Natural killer cell (primary cell): Measurements from ENCODE around the gene RUNX1. TPM values are rescaled to one million over a fixed set of nuclear protein-coding genes. Genes with fewer than 3 reads are reported as not detected.

Source experiments
- ATAC-seq, 3 donors: fragments of 150-1000 bp in 2 of 3; fragments of 200-7000 bp in 1 of 3; cut with Tn5 transposase; 1 replicate in 1 of 3; 2 replicates in 2 of 3; pipeline ENCODE4 v1.10.0; 2021; ENCODE audit warnings: mild to moderate bottlenecking in 2 of 3, moderate library complexity in 2 of 3
- DNase-seq, 2 donors: peaks; one replicate each; pipeline versions ENCODE4 v3.0.0 to v3.0.0-alpha.2; 2013 to 2021; ENCODE audit warnings: mixed read lengths in 1 of 2
- H3K27ac ChIP-seq: one replicate; pipeline ENCODE4 v1.5.1; 2013; ENCODE audit warnings: mild to moderate bottlenecking, low read length
- H3K27me3 ChIP-seq: one replicate; pipeline ENCODE4 v1.6.1; 2013; ENCODE audit warnings: low read length; ENCODE audit not compliant: control insufficient read depth, insufficient read depth
- H3K36me3 ChIP-seq: one replicate; pipeline ENCODE4 v1.6.1; 2013; ENCODE audit warnings: low read length; ENCODE audit not compliant: control insufficient read depth, insufficient read depth
- H3K4me1 ChIP-seq: one replicate; pipeline ENCODE4 v1.6.1; 2013; ENCODE audit warnings: low read length; ENCODE audit not compliant: control insufficient read depth, insufficient read depth
- H3K4me3 ChIP-seq: one replicate; pipeline ENCODE4 v1.5.1; 2013; ENCODE audit warnings: low read length
- H3K9me3 ChIP-seq: one replicate; pipeline ENCODE4 v1.6.1; 2013; ENCODE audit warnings: low read length; ENCODE audit not compliant: control insufficient read depth, insufficient read depth
- H3K27ac Mint-ChIP-seq, 2 donors: one replicate each; pipeline ENCODE4 v1.8.0; 2022; ENCODE audit warnings: mild to moderate bottlenecking in 2 of 2, mixed read lengths in 2 of 2, moderate library complexity in 1 of 2
- H3K27me3 Mint-ChIP-seq, 2 donors: one replicate each; pipeline ENCODE4 v1.8.0; 2022; ENCODE audit warnings: low read depth in 2 of 2, mixed read lengths in 2 of 2
- H3K36me3 Mint-ChIP-seq: one replicate; pipeline ENCODE4 v1.8.0; 2022; ENCODE audit warnings: mixed read lengths
- H3K4me1 Mint-ChIP-seq, 2 donors: one replicate each; pipeline ENCODE4 v1.8.0; 2022; ENCODE audit warnings: mixed read lengths in 2 of 2
- H3K4me3 Mint-ChIP-seq: one replicate; pipeline ENCODE4 v1.8.0; 2022; ENCODE audit warnings: mild to moderate bottlenecking, moderate library complexity, mixed read lengths
- H3K9me3 Mint-ChIP-seq, 2 donors: one replicate each; pipeline ENCODE4 v1.8.0; 2022; ENCODE audit warnings: mixed read lengths in 2 of 2
- WGBS: methylation state at CpG from one replicate; pipeline ENCODE4 v1.1.7; 2013; ENCODE audit warnings: missing lambda C conversion rate; ENCODE audit not compliant: insufficient coverage; 5-methylcytosine and 5-hydroxymethylcytosine counted together
- intact Hi-C: fragments of 100-400 bp; cut with micrococcal nuclease; formaldehyde crosslinking; loops from one replicate; pipeline ENCODE4 v1.14.2; 2022
- total RNA-seq, 4 donors: library from RNA; stranded (reverse); fragments of 120-200 nt in 1 of 4; gene quantifications; one replicate each; pipeline versions ENCODE4 v1.2.3 to v1.2.4, GENCODE V29; 2013 to 2022
- TF ChIP-seq, protein P1 (sequence below): fragments of 200-600 bp; IDR thresholded peaks from one replicate; pipeline ENCODE4 v1.8.0; 2022; ENCODE audit warnings: antibody characterized with exemption

RUNX1 gene
- total RNA-seq, 3 donors from 2014 or later (not counting 1 experiment from before 2014, with no cell fraction given) = 62.1 to 171 (median 98.2) TPM

GRCh38 chr21:35011681-35012080 lies 37.4 kb downstream of the RUNX1 start:
- H3K36me3 ChIP-seq = no peaks in the 10 kb centered on the region
- Mint-ChIP-seq H3K27me3 (no peaks in the 10 kb centered on the region), H3K27ac (peak overlapping the region in 1 of 2 donors; percentile 61), H3K36me3 (no peaks in the 10 kb centered on the region), H3K9me3 (no peaks in the 10 kb centered on the region), H3K4me1 (peaks cover 80 to 83% of the 10 kb centered on the region in 2 donors), H3K4me3 (no peak overlapping the region)
- DNase-seq (no peak), ATAC-seq (no peak)
- H3K9me3 ChIP-seq = no peaks in the 10 kb centered on the region
- 20% methylated on average over 2 of the region's 3 CpGs for WGBS
- peaks cover 36% of the 10 kb centered on the region for H3K4me1 ChIP-seq
- TF ChIP-seq, protein P1, sequence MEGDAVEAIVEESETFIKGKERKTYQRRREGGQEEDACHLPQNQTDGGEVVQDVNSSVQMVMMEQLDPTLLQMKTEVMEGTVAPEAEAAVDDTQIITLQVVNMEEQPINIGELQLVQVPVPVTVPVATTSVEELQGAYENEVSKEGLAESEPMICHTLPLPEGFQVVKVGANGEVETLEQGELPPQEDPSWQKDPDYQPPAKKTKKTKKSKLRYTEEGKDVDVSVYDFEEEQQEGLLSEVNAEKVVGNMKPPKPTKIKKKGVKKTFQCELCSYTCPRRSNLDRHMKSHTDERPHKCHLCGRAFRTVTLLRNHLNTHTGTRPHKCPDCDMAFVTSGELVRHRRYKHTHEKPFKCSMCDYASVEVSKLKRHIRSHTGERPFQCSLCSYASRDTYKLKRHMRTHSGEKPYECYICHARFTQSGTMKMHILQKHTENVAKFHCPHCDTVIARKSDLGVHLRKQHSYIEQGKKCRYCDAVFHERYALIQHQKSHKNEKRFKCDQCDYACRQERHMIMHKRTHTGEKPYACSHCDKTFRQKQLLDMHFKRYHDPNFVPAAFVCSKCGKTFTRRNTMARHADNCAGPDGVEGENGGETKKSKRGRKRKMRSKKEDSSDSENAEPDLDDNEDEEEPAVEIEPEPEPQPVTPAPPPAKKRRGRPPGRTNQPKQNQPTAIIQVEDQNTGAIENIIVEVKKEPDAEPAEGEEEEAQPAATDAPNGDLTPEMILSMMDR = no peak
- intact Hi-C loops = no loop called here
- no peak overlapping the region for H3K4me3 ChIP-seq
- no peaks in the 10 kb centered on the region for H3K27me3 ChIP-seq
- H3K27ac ChIP-seq = no peak overlapping the region

GRCh38 chr21:35010447-35010846 lies 38.7 kb downstream of the RUNX1 start:
- H3K9me3 Mint-ChIP-seq = no peaks in the 10 kb centered on the region
- Histone ChIP-seq H3K36me3 (peaks cover 2% of the 10 kb centered on the region), H3K4me1 (peaks cover 37% of the 10 kb centered on the region), H3K4me3 (no peak overlapping the region), H3K27ac (no peak overlapping the region), H3K9me3 (no peaks in the 10 kb centered on the region), H3K27me3 (no peaks in the 10 kb centered on the region)
- intact Hi-C loops = no loop called here
- 39% methylated on average over 4 of the region's 5 CpGs for WGBS
- H3K4me3 Mint-ChIP-seq = no peak overlapping the region
- no peak overlapping the region for H3K27ac Mint-ChIP-seq
- H3K36me3 Mint-ChIP-seq = no peaks in the 10 kb centered on the region
- peaks cover 80 to 83% of the 10 kb centered on the region in 2 donors for H3K4me1 Mint-ChIP-seq
- TF ChIP-seq, protein P1 = no peak
- DNase-seq (no peak), ATAC-seq (no peak)
- no peaks in the 10 kb centered on the region for H3K27me3 Mint-ChIP-seq

GRCh38 chr21:35007348-35007747 lies 41.8 kb downstream of the RUNX1 start:
- H3K36me3 ChIP-seq = peaks cover 2% of the 10 kb centered on the region
- no peaks in the 10 kb centered on the region for H3K9me3 ChIP-seq
- Mint-ChIP-seq H3K9me3 (no peaks in the 10 kb centered on the region), H3K27me3 (no peaks in the 10 kb centered on the region), H3K36me3 (no peaks in the 10 kb centered on the region), H3K27ac (peak overlapping the region in 1 of 2 donors; percentile 51), H3K4me1 (peaks cover 85 to 90% of the 10 kb centered on the region in 2 donors), H3K4me3 (no peak overlapping the region)
- peaks cover 29% of the 10 kb centered on the region for H3K4me1 ChIP-seq
- WGBS = 79% methylated on average over 4 of the region's 4 CpGs
- TF ChIP-seq, protein P1 = no peak
- ATAC-seq = no peak
- H3K27ac ChIP-seq = no peak overlapping the region
- no peaks in the 10 kb centered on the region for H3K27me3 ChIP-seq
- DNase-seq = no peak
- H3K4me3 ChIP-seq = no peak overlapping the region
- intact Hi-C loops = no loop called here

GRCh38 chr21:35006771-35007170 lies 42.3 kb downstream of the RUNX1 start:
- peak overlapping the region; percentile 65 for H3K4me3 Mint-ChIP-seq
- Histone ChIP-seq H3K27ac (no peak overlapping the region), H3K27me3 (no peaks in the 10 kb centered on the region), H3K36me3 (peaks cover 2% of the 10 kb centered on the region), H3K4me3 (no peak overlapping the region), H3K4me1 (peaks cover 29% of the 10 kb centered on the region), H3K9me3 (no peaks in the 10 kb centered on the region)
- TF ChIP-seq, protein P1 = no peak
- H3K27ac Mint-ChIP-seq = peak overlapping the region; percentile 55 to 65
- H3K4me1 Mint-ChIP-seq = peaks cover 86 to 90% of the 10 kb centered on the region in 2 donors
- DNase-seq = no peak
- no peaks in the 10 kb centered on the region for H3K9me3 Mint-ChIP-seq
- WGBS = 87% methylated on average over 3 of the region's 3 CpGs
- intact Hi-C loops = no loop called here
- H3K36me3 Mint-ChIP-seq = no peaks in the 10 kb centered on the region
- ATAC-seq = peak in 2 of 3 donors; percentile 29 to 48
- no peaks in the 10 kb centered on the region for H3K27me3 Mint-ChIP-seq
